MM.1S (cell line): Measurements from ENCODE around the gene U2AF1L4.

Experiments
- EZH2 ChIP-seq: fragments of 300-600 bp; sonication (generic); optimal IDR thresholded peaks from 2 replicates; pipeline ENCODE3; 2017; ENCODE audit warnings: low read depth, mild to moderate bottlenecking, antibody characterized with exemption, low read length, mixed read lengths
- EZH2phosphoT487 ChIP-seq: fragments of 300-600 bp; sonication (generic); IDR thresholded peaks from 2 replicates; pipeline ENCODE4 v1.6.1; 2018; ENCODE audit warnings: antibody characterized with exemption, low read length
- TF ChIP-seq, protein P1 (sequence below): fragments of 300-600 bp; sonication (generic); IDR thresholded peaks from 2 replicates; pipeline ENCODE4 v1.5.1; 2016; ENCODE audit warnings: antibody characterized with exemption, low read length, mixed read lengths

DNA sequence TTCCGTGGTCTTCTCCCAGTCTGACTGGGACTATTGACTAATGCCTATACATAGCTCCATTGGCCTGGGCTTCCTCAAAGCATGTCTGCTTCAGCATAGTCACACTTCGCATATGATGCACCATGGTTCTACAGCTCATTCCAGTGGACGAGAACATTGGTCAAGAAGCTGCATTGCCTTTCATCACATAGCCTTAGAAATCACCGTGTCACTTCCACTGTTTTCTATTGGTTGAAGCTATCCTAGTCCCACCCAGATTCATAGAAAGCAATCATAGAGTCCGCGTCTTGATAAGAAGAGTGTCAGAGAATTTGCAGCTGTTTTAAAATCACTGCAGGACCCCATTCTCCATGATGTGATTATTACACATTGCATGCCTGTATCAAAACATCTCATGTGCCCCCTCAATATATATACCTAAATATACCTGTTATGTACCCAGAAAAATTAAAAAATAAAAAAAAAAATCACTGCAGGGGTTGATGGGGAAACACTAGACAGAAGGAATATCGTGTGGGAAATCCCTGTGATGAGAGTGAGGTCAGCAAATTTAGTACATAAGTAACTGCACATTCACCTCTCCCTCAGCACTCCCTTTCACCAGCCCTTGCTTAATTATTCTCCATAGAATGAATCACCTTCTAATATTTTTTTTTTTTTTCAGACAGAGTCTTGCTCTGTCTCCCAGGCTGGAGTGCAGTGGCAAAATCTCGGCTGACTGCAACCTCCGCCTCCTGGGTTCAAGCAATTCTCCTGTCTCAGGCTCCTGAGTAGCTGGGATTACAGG lies 28.0 kb upstream of the U2AF1L4 start:
- TF ChIP-seq, protein P1, sequence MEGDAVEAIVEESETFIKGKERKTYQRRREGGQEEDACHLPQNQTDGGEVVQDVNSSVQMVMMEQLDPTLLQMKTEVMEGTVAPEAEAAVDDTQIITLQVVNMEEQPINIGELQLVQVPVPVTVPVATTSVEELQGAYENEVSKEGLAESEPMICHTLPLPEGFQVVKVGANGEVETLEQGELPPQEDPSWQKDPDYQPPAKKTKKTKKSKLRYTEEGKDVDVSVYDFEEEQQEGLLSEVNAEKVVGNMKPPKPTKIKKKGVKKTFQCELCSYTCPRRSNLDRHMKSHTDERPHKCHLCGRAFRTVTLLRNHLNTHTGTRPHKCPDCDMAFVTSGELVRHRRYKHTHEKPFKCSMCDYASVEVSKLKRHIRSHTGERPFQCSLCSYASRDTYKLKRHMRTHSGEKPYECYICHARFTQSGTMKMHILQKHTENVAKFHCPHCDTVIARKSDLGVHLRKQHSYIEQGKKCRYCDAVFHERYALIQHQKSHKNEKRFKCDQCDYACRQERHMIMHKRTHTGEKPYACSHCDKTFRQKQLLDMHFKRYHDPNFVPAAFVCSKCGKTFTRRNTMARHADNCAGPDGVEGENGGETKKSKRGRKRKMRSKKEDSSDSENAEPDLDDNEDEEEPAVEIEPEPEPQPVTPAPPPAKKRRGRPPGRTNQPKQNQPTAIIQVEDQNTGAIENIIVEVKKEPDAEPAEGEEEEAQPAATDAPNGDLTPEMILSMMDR: no peak
- TF ChIP-seq EZH2phosphoT487: no peak
- TF ChIP-seq EZH2: no peak
